Fibroblast of villous mesenchyme (primary cell): ENCODE results near the gene PARD3. TPM values are rescaled to one million over a fixed set of nuclear protein-coding genes. Genes with fewer than 3 reads are reported as not detected.

Source experiments
- DNase-seq: peaks from one replicate; pipeline ENCODE4 v3.0.0-alpha.2; 2010; ENCODE audit warnings: low read depth
- H3K4me3 ChIP-seq: 2 replicates; pipeline ENCODE4 v1.5.1; 2011; ENCODE audit warnings: low read depth, mild to moderate bottlenecking, low read length
- total RNA-seq: library from RNA; depleted of rRNA; stranded (reverse); fragments of >200 nt; gene quantifications from 2 replicates; pipeline ENCODE4 v1.2.3, GENCODE V29; 2012
- TF ChIP-seq, protein P1 (sequence below): IDR thresholded peaks from 2 replicates; pipeline ENCODE4 v1.5.1; 2012; ENCODE audit warnings: low read depth, mild to moderate bottlenecking, low read length; ENCODE audit not compliant: insufficient read depth

PARD3 gene
- total RNA-seq, 1 donor, result 44.0 TPM

DNA sequence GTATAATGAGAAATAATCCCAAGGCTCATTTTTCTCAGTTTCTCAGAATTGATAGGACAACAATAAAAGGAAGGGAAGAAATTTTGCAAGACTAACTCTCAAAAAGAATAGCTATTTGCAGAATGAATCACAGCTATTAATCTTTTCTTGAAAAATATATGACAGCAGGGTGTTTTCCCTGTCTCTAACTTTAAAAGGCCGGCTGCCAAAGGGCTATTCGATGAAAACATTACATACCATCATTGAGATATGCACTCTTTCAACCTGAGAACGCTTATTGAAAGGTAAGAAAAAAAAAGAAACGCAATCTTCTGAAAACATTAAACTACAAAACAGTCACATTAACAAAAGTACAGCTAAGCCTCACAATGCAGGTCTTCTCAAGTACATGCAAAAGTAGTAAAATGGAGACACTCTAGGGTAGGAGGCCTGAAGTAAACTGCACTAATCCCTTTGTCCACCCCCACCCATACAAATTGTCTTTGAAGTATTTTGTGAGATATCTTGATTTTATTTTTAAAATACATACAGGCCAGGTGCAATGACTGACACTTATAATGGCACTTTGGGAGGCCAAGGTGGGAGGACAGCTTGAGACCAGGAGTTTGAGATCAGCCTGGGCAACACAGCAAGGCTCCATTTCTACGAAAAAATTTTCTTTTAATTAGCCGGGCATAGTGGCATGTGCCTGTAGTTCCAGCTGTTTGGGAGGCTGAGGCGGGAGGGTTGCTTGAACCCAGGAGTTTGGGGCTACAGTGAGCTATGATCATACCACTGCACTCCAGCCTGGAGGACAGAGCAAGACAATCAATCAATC is 83.0 kb downstream of the PARD3 start:
- no peak overlapping the region for H3K4me3 ChIP-seq
- TF ChIP-seq, protein P1, sequence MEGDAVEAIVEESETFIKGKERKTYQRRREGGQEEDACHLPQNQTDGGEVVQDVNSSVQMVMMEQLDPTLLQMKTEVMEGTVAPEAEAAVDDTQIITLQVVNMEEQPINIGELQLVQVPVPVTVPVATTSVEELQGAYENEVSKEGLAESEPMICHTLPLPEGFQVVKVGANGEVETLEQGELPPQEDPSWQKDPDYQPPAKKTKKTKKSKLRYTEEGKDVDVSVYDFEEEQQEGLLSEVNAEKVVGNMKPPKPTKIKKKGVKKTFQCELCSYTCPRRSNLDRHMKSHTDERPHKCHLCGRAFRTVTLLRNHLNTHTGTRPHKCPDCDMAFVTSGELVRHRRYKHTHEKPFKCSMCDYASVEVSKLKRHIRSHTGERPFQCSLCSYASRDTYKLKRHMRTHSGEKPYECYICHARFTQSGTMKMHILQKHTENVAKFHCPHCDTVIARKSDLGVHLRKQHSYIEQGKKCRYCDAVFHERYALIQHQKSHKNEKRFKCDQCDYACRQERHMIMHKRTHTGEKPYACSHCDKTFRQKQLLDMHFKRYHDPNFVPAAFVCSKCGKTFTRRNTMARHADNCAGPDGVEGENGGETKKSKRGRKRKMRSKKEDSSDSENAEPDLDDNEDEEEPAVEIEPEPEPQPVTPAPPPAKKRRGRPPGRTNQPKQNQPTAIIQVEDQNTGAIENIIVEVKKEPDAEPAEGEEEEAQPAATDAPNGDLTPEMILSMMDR, result no peak
- DNase-seq, result peak; percentile 56

DNA sequence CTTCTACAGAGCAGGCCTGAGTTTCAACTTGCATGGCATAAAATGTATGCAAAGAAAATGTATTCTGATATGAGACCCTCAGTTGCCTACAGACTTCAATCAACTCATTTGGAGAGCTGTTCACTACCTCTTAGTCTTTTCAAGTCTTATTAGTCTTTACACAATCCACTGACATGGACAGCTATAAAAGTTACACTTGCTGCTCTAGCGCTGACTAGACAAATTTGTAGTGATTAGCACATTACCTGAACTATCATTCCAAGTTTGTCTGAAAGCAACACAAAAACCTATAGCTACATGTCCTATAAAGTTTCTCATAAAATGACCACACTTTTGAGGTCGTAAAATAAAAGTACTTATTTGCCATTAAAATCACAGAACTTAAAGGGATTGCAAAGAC is 83.9 kb downstream of the PARD3 start:
- DNase-seq, result no peak
- no peak overlapping the region for H3K4me3 ChIP-seq
- TF ChIP-seq, protein P1, result no peak

DNA sequence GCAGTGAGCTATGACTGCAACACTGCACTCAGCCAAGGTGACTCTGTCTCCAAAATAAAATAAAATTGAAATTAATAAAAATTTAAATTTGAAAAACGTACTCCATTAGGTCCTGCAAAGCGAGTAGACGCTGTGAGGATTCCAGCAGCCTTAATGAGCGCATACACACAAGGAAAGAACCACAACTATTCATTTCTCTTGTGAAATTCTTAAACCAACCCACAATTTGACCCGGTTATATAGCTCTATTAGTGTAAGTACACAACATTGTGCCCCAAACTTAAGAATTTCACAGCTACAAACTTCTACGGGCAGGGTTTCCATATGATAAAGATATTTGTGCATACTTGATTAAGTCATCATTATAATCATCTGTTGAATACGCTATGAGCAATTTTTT is 84.4 kb downstream of the PARD3 start:
- TF ChIP-seq, protein P1, result no peak
- DNase-seq, result no peak
- no peak overlapping the region for H3K4me3 ChIP-seq

DNA sequence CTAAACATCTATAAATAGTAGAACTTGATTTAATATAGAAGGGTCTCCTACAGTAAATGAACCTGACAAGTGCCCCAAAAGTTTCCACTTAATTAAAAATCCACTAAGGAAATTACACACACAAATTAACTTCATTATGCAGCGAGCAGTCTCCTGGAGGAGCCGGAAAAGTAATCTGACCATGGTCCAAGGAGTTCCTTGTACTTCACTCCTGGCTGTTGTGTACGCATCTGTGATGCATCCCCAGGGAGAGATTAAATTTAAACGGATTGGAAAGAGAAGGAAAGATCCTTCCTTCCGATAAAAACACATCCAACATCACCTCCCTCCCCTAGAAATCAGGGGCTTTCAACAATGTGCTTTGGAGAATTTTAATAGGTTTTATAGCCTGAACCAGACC is 85.5 kb downstream of the PARD3 start:
- no peak overlapping the region for H3K4me3 ChIP-seq

GRCh38 chr10:34728361-34728760 is 86.7 kb downstream of the PARD3 start:
- DNase-seq, result no peak
- no peak overlapping the region for H3K4me3 ChIP-seq
- TF ChIP-seq, protein P1, result no peak

More for the DNA sequence above, 85.5 kb downstream of the PARD3 start:
- TF ChIP-seq, protein P1, result no peak
- no peak for DNase-seq

DNA sequence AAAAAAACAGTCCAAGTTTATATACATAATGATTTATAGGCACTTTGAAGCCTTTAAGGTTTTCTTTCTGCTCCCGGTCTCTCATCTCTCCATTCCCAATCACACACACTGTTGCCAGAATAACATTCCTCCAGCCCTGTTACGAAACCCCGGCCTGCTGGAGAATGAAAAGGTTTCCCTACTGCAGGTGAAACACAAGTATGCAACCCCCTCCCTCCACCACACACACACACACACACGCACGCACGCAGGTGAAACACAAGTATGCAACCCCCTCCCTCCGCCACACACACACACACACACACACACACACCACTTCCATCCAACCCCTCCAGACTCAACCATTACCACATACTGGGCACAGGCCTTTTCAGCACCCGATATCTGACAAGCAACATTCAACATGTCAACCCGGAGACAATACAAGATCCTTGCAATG is 87.5 kb downstream of the PARD3 start:
- TF ChIP-seq, protein P1, result no peak
- DNase-seq, result no peak
- no peak overlapping the region for H3K4me3 ChIP-seq
